Activated naive CD4-positive, alpha-beta T cell treated with anti-CD3 and anti-CD28 coated beads, Interleukin-2, amount 50 U/mL, for 24 hours (primary cell): ENCODE measurements around the gene FBXO47.

Source experiments
- H3K27ac Mint-ChIP-seq: one replicate; pipeline ENCODE4 v1.8.0; 2021; ENCODE audit warnings: mild to moderate bottlenecking, mixed read lengths
- H3K27me3 Mint-ChIP-seq: one replicate; pipeline ENCODE4 v1.8.0; 2021; ENCODE audit warnings: mixed read lengths
- H3K36me3 Mint-ChIP-seq: one replicate; pipeline ENCODE4 v1.8.0; 2021; ENCODE audit warnings: mixed read lengths
- H3K4me1 Mint-ChIP-seq: one replicate; pipeline ENCODE4 v1.8.0; 2021; ENCODE audit warnings: mixed read lengths
- H3K4me3 Mint-ChIP-seq: one replicate; pipeline ENCODE4 v1.8.0; 2021; ENCODE audit warnings: mild to moderate bottlenecking, mixed read lengths
- H3K9me3 Mint-ChIP-seq: one replicate; pipeline ENCODE4 v1.8.0; 2021; ENCODE audit warnings: mixed read lengths

Gene FBXO47

GRCh38 chr17:38967290-38967738 is at the start of gene FBXO47:
FBXO47 (minus strand) TSS chr17:38967403; CDS start chr17:38963025, 4,378 bp downstream.
- peak within 1 kb of the TSS; percentile 92 for H3K27ac Mint-ChIP-seq

GRCh38 chr17:39016193-39017153 is 49.3 kb upstream of the FBXO47 start:
- H3K4me3 Mint-ChIP-seq: no peak overlapping the region
- no peaks in the 10 kb centered on the region for H3K27me3 Mint-ChIP-seq
- H3K9me3 Mint-ChIP-seq: no peaks in the 10 kb centered on the region
- H3K36me3 Mint-ChIP-seq: no peaks in the 10 kb centered on the region
- H3K4me1 Mint-ChIP-seq: peaks cover 32% of the 10 kb centered on the region
- H3K27ac Mint-ChIP-seq: peak overlapping the region; percentile 75

More at GRCh38 chr17:38967290-38967738, at the start of gene FBXO47:
- Mint-ChIP-seq H3K27me3 (no peaks in the 10 kb centered on the region), H3K4me1 (peaks cover 15% of the 10 kb centered on the region), H3K4me3 (peak within 1 kb of the TSS; percentile 84), H3K36me3 (no peaks in the 10 kb centered on the region), H3K9me3 (no peaks in the 10 kb centered on the region)

GRCh38 chr17:39015546-39015935 is 48.3 kb upstream of the FBXO47 start:
- H3K27ac Mint-ChIP-seq: no peak overlapping the region
- peaks cover 32% of the 10 kb centered on the region for H3K4me1 Mint-ChIP-seq

GRCh38 chr17:39014795-39015545 is 47.8 kb upstream of the FBXO47 start:
- peak overlapping the region; percentile 53 for H3K27ac Mint-ChIP-seq
- no peaks in the 10 kb centered on the region for H3K36me3 Mint-ChIP-seq

More at GRCh38 chr17:39015546-39015935, 48.3 kb upstream of the FBXO47 start:
- Mint-ChIP-seq H3K9me3 (no peaks in the 10 kb centered on the region), H3K36me3 (no peaks in the 10 kb centered on the region), H3K27me3 (no peaks in the 10 kb centered on the region), H3K4me3 (no peak overlapping the region)

GRCh38 chr17:39014044-39014794 is 47.0 kb upstream of the FBXO47 start:
- no peak overlapping the region for H3K4me3 Mint-ChIP-seq
- H3K9me3 Mint-ChIP-seq: no peaks in the 10 kb centered on the region
- H3K4me1 Mint-ChIP-seq: peaks cover 32% of the 10 kb centered on the region
- H3K36me3 Mint-ChIP-seq: no peaks in the 10 kb centered on the region
- H3K27ac Mint-ChIP-seq: peak overlapping the region; percentile 77
- no peaks in the 10 kb centered on the region for H3K27me3 Mint-ChIP-seq

More at GRCh38 chr17:39014795-39015545, 47.8 kb upstream of the FBXO47 start:
- H3K27me3 Mint-ChIP-seq: no peaks in the 10 kb centered on the region
- H3K4me1 Mint-ChIP-seq: peaks cover 32% of the 10 kb centered on the region
- H3K4me3 Mint-ChIP-seq: no peak overlapping the region
- H3K9me3 Mint-ChIP-seq: no peaks in the 10 kb centered on the region

- Mint-ChIP-seq H3K36me3 (no peaks in the 10 kb centered on the region), H3K9me3 (no peaks in the 10 kb centered on the region), H3K27me3 (no peaks in the 10 kb centered on the region), H3K4me1 (peaks cover 19% of the 10 kb centered on the region), H3K27ac (no peak overlapping the region), H3K4me3 (no peak overlapping the region)
Measured at GRCh38 chr17:39012725-39013124, 45.5 kb upstream of the FBXO47 start.

- Mint-ChIP-seq H3K4me3 (no peak overlapping the region), H3K27me3 (no peaks in the 10 kb centered on the region), H3K36me3 (no peaks in the 10 kb centered on the region), H3K9me3 (no peaks in the 10 kb centered on the region), H3K27ac (no peak overlapping the region), H3K4me1 (peaks cover 12% of the 10 kb centered on the region)
Measured at GRCh38 chr17:39011907-39012468, 44.8 kb upstream of the FBXO47 start.

GRCh38 chr17:39009581-39010001 is 42.4 kb upstream of the FBXO47 start:
- Mint-ChIP-seq H3K27me3 (no peaks in the 10 kb centered on the region), H3K36me3 (no peaks in the 10 kb centered on the region), H3K9me3 (no peaks in the 10 kb centered on the region), H3K27ac (no peak overlapping the region), H3K4me3 (no peak overlapping the region), H3K4me1 (peaks cover 3% of the 10 kb centered on the region)

- H3K4me1 Mint-ChIP-seq: peaks cover 11% of the 10 kb centered on the region
- H3K36me3 Mint-ChIP-seq: peaks cover 2% of the 10 kb centered on the region
- H3K27me3 Mint-ChIP-seq: no peaks in the 10 kb centered on the region
- H3K4me3 Mint-ChIP-seq: no peak overlapping the region
- no peaks in the 10 kb centered on the region for H3K9me3 Mint-ChIP-seq
- H3K27ac Mint-ChIP-seq: no peak overlapping the region
Measured at GRCh38 chr17:39008633-39009032, 41.4 kb upstream of the FBXO47 start.

GRCh38 chr17:39002991-39003715 is 36.0 kb upstream of the FBXO47 start:
- no peaks in the 10 kb centered on the region for H3K27me3 Mint-ChIP-seq
- H3K36me3 Mint-ChIP-seq: peaks cover 2% of the 10 kb centered on the region
- H3K4me3 Mint-ChIP-seq: peak overlapping the region; percentile 66
- H3K9me3 Mint-ChIP-seq: no peaks in the 10 kb centered on the region
- H3K27ac Mint-ChIP-seq: peak overlapping the region; percentile 83
- peaks cover 35% of the 10 kb centered on the region for H3K4me1 Mint-ChIP-seq

- peaks cover 4% of the 10 kb centered on the region for H3K36me3 Mint-ChIP-seq
- no peak overlapping the region for H3K4me3 Mint-ChIP-seq
- peaks cover 35% of the 10 kb centered on the region for H3K4me1 Mint-ChIP-seq
- no peaks in the 10 kb centered on the region for H3K27me3 Mint-ChIP-seq
- H3K27ac Mint-ChIP-seq: no peak overlapping the region
- peaks cover 2% of the 10 kb centered on the region for H3K9me3 Mint-ChIP-seq
Measured at GRCh38 chr17:39001703-39002637, 34.8 kb upstream of the FBXO47 start.

GRCh38 chr17:39000021-39000601 is 32.9 kb upstream of the FBXO47 start:
- Mint-ChIP-seq H3K36me3 (peaks cover 8% of the 10 kb centered on the region), H3K4me3 (no peak overlapping the region), H3K4me1 (peaks cover 35% of the 10 kb centered on the region), H3K27me3 (no peaks in the 10 kb centered on the region), H3K27ac (no peak overlapping the region), H3K9me3 (peaks cover 11% of the 10 kb centered on the region)

GRCh38 chr17:38996660-38997337 is 29.6 kb upstream of the FBXO47 start:
- Mint-ChIP-seq H3K27me3 (no peaks in the 10 kb centered on the region), H3K4me3 (no peak overlapping the region), H3K27ac (peak overlapping the region; percentile 83), H3K4me1 (peaks cover 5% of the 10 kb centered on the region), H3K36me3 (peaks cover 6% of the 10 kb centered on the region), H3K9me3 (peaks cover 11% of the 10 kb centered on the region)
